Tibial artery (tissue), 4 donors: ENCODE measurements around the gene JCHAIN.
A peak's percentile ranks its signal among the peaks of the same experiment; 100 is the strongest.
"Not testable (repeated sequence)": the region's sequence is repeated elsewhere in the genome, so short reads cannot be mapped to it uniquely, and the experiment has no call there.

Experiments used
- DNase-seq, 2 donors: peaks; one replicate each; pipeline ENCODE4 v3.0.0-alpha.2; 2019
- H3K27ac ChIP-seq, 2 donors: fragments of 200-600 bp; sonication (generic) in 1 of 2; 1 replicate in 1 of 2; 2 replicates in 1 of 2; pipeline ENCODE4 v1.5.1; 2018 to 2019; ENCODE audit warnings: mild to moderate bottlenecking in 1 of 2
- H3K27me3 ChIP-seq, 2 donors: fragments of 200-600 bp; sonication (generic) in 1 of 2; one replicate each; pipeline versions ENCODE4 v1.5.1 to v1.6.0; 2016 to 2019
- H3K36me3 ChIP-seq, 3 donors: fragments of 200-600 bp; sonication (generic) in 2 of 3; one replicate each; pipeline ENCODE4 v1.5.1; 2016 to 2019; ENCODE audit warnings: mild to moderate bottlenecking in 2 of 3
- H3K4me1 ChIP-seq, 4 donors: fragments of 200-600 bp; sonication (generic) in 2 of 4; 1 replicate in 3 of 4; 2 replicates in 1 of 4; pipeline ENCODE4 v1.5.1; 2016 to 2019
- H3K4me3 ChIP-seq, 2 donors: fragments of 200-600 bp; sonication (generic) in 1 of 2; 1 replicate in 1 of 2; 2 replicates in 1 of 2; pipeline ENCODE4 v1.5.1; 2018 to 2019; ENCODE audit warnings: mild to moderate bottlenecking in 2 of 2
- H3K9me3 ChIP-seq, 3 donors: fragments of 200-600 bp; sonication (generic) in 1 of 3; one replicate each; pipeline ENCODE4 v1.5.1; 2016 to 2019
- intact Hi-C: fragments of 100-400 bp; cut with DNase I; formaldehyde crosslinking; loops from one replicate; pipeline ENCODE4 v1.15.0; 2023; ENCODE audit warnings: low total_unique reads
- TF ChIP-seq, protein P1 (sequence below), 2 experiments: fragments of 200-600 bp in 1 of 2; fragments of 450-650 bp in 1 of 2; IDR thresholded peaks; one replicate each; pipeline ENCODE4 v1.5.1; 2017 to 2019; ENCODE audit warnings: antibody characterized with exemption in 2 of 2, mild to moderate bottlenecking in 1 of 2, moderate library complexity in 1 of 2

Gene JCHAIN

DNA sequence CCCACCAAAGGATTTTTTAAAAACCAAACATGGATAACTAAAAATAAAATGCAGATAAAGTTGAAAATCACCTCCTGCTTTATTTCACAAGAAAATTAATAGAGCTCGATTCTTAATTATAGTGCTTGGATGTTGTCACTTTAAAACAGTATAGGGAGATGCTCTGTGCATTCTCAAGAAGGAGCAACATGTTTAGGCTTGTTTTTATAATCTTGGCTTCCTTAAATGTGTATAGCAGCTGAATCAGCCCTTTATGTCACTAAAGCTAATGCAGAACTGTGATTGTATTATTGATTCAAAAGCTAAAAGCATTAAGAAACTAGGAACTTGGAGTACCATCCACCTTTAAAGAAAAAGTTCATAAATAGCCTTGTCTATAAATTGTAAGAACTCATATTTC is 35.0 kb upstream of the JCHAIN start:
- H3K36me3 ChIP-seq, result peaks cover 0 to under 1% (median 0%) of the 10 kb centered on the region in 3 donors
- intact Hi-C loops, result no loop called here
- H3K27ac ChIP-seq, result no peak overlapping the region
- TF ChIP-seq, protein P1, sequence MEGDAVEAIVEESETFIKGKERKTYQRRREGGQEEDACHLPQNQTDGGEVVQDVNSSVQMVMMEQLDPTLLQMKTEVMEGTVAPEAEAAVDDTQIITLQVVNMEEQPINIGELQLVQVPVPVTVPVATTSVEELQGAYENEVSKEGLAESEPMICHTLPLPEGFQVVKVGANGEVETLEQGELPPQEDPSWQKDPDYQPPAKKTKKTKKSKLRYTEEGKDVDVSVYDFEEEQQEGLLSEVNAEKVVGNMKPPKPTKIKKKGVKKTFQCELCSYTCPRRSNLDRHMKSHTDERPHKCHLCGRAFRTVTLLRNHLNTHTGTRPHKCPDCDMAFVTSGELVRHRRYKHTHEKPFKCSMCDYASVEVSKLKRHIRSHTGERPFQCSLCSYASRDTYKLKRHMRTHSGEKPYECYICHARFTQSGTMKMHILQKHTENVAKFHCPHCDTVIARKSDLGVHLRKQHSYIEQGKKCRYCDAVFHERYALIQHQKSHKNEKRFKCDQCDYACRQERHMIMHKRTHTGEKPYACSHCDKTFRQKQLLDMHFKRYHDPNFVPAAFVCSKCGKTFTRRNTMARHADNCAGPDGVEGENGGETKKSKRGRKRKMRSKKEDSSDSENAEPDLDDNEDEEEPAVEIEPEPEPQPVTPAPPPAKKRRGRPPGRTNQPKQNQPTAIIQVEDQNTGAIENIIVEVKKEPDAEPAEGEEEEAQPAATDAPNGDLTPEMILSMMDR (IDR thresholded peaks at IDR 0.05), result no peak
- H3K4me1 ChIP-seq, result peaks cover 0 to 7% (median 3%) of the 10 kb centered on the region in 4 donors
- no peak for DNase-seq
- no peaks in the 10 kb centered on the region for H3K27me3 ChIP-seq
- no peak overlapping the region for H3K4me3 ChIP-seq
- H3K9me3 ChIP-seq, result no peaks in the 10 kb centered on the region

DNA sequence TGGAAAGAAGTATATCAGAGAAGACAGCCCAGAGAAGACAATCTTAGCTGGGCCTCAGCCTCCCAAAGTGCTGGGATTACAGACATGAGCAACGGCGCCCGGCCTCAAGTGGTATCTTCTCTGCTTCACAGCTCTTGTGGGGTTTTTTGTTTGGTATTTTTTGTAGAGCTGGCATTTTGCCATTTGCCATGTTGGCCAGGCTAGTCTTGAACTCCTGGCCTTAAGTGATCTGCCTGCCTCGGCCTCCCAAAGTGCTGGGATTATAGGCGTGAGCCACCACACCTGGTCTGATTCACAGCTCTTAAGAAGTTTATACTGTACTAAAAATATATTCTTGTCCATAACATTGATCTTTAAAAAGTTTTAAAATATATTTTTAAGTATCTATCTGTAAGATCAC is 34.4 kb upstream of the JCHAIN start:
- peaks cover 0 to 5% (median 0%) of the 10 kb centered on the region in 3 donors for H3K36me3 ChIP-seq
- no peak overlapping the region for H3K27ac ChIP-seq
- no peak for DNase-seq
- H3K9me3 ChIP-seq, result no peaks in the 10 kb centered on the region
- TF ChIP-seq, protein P1 (IDR thresholded peaks at IDR 0.05), result no peak
- H3K4me3 ChIP-seq, result no peak overlapping the region
- no peaks in the 10 kb centered on the region for H3K27me3 ChIP-seq
- peaks cover 0 to 5% (median 0%) of the 10 kb centered on the region in 4 donors for H3K4me1 ChIP-seq
- intact Hi-C loops, result no loop called here

DNA sequence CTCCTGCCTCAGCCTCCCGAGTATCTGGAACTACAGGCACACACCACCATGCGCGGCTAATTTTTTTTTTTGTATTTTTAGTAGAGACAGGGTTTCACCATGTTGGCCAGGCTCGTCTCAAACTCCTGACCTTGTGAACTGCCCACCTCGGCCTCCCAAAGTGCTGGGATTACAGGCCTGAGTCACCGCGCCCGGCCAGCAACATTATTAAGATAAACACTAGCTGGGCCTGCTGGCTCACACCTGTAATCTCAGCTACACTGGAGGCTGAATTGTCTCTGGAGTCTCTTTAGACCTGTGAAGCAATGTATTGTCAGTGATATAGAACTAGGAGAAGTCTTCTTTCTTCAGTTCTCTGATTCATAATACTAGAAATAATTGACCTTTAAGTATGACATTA is 32.1 kb upstream of the JCHAIN start:
- H3K27me3 ChIP-seq, intact Hi-C loops, H3K27ac ChIP-seq, H3K4me1 ChIP-seq, H3K36me3 ChIP-seq, DNase-seq, H3K9me3 ChIP-seq, H3K4me3 ChIP-seq: not testable (repeated sequence)

DNA sequence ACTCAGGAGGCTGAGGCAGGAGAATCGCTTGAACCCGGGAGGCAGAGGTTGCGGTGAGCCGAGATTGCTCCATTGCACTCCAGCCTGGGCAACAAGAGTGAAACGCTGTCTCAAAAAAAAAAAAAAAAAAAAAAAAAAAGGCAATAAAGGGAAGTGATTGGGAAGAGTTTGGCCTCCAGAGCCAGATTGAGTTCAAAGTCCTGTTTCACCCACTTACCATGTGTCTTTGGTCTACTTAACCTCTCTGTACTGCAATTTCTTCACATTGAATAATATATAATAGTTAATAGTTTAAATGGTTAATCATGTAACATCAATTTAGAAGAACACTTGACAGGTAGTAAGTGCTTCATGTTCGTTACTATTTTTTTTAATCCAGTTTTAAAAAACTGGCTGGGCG is 28.3 kb upstream of the JCHAIN start:
- H3K36me3 ChIP-seq, result peaks cover 0 to 21% (median 0%) of the 10 kb centered on the region in 3 donors
- H3K27ac ChIP-seq, H3K27me3 ChIP-seq, intact Hi-C loops, H3K9me3 ChIP-seq, H3K4me3 ChIP-seq, DNase-seq: not testable (repeated sequence)
- peaks cover 0 to 28% (median 18%) of the 10 kb centered on the region in 4 donors for H3K4me1 ChIP-seq

DNA sequence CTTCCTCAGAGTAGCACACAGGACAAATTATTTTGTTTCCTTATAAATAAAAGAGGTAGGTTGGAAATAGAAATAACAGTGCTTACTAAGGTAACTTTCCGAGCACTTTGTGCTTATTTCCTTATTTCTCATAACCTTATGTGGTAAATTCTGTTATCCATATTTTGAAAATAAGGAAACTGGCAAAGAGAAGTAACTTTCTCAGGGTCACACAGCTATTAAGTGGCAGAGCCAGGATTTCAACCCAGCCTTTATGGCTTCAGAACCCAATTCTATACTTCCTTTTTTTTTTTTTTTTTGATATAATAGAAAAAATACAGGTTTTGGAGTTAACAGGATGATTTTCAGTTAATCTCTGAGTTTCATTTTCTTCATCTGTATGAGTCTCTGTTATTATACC is 25.4 kb upstream of the JCHAIN start:
- H3K4me3 ChIP-seq, result no peak overlapping the region
- DNase-seq, result no peak
- H3K4me1 ChIP-seq, result peaks cover 0 to 42% (median 24%) of the 10 kb centered on the region in 4 donors
- H3K36me3 ChIP-seq, result peaks cover 0 to 21% (median 0%) of the 10 kb centered on the region in 3 donors
- no peaks in the 10 kb centered on the region for H3K9me3 ChIP-seq
- no peak overlapping the region for H3K27ac ChIP-seq
- TF ChIP-seq, protein P1 (IDR thresholded peaks at IDR 0.05), result no peak
- no peaks in the 10 kb centered on the region for H3K27me3 ChIP-seq
- intact Hi-C loops, result no loop called here

DNA sequence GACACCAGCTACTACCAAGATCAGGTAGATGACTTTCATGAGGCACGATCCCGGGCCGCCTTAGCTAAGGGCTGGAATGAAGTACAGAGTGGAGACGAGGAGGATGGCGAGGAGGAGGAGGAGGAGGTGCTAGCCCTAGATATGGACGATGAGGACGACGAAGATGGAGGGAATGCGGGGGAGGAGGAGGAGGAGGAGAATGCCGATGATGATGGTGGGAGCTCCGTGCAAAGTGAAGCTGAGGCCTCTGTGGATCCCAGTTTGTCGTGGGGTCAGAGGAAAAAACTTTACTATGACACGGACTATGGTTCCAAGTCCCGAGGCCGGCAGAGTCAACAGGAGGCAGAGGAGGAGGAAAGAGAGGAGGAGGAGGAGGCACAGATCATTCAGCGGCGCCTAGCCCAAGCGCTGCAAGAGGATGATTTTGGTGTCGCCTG is 22.5 kb upstream of the JCHAIN start:
- peaks cover 0 to 42% (median 24%) of the 10 kb centered on the region in 4 donors for H3K4me1 ChIP-seq
- intact Hi-C loops, result loop anchor here (2.0 to 5.0 kb wide), 2 partner anchors 16 to 153 kb away; no protein-coding TSS in a partner anchor

More for the DNA sequence above, 22.5 kb upstream of the JCHAIN start:
- Histone ChIP-seq H3K9me3 (no peaks in the 10 kb centered on the region), H3K4me3 (peak overlapping the region; percentile 85 to 92), H3K36me3 (peaks cover 0 to 16% (median 0%) of the 10 kb centered on the region in 3 donors), H3K27me3 (no peaks in the 10 kb centered on the region), H3K27ac (peak overlapping the region; percentile 94 to 95)
- TF ChIP-seq, protein P1 (IDR thresholded peaks at IDR 0.05), result no peak
- no peak for DNase-seq
